HuH-7.5 (cell line): Measurements from ENCODE around the gene LYST.
"Not testable (repeated sequence)": the region's sequence is repeated elsewhere in the genome, so short reads cannot be mapped to it uniquely, and the experiment has no call there.

Experiments used
- DNase-seq: peaks from one replicate; pipeline ENCODE4 v3.0.0; 2011; ENCODE audit warnings: low spot score

The LYST gene

GRCh38 chr1:235652364-235652763 is 214.3 kb downstream of the LYST start:
- no peak for DNase-seq

- DNase-seq = no peak
Observed at GRCh38 chr1:235651170-235651806, 215.4 kb downstream of the LYST start.

GRCh38 chr1:235650341-235651169 is 216.2 kb downstream of the LYST start:
- DNase-seq = peak; percentile 84

GRCh38 chr1:235649368-235650163 is 217.1 kb downstream of the LYST start, which contains the start of gene GNG4:
Gene GNG4, minus strand, starts transcription at chr1:235649784. Its CDS starts 65,946 bp downstream, at chr1:235583838.
- peak; percentile 73 for DNase-seq

- peak; percentile 70 for DNase-seq
Observed at GRCh38 chr1:235648954-235649367, 217.7 kb downstream of the LYST start.

- no peak for DNase-seq
Observed at GRCh38 chr1:235648407-235648907, 218.2 kb downstream of the LYST start.

DNA sequence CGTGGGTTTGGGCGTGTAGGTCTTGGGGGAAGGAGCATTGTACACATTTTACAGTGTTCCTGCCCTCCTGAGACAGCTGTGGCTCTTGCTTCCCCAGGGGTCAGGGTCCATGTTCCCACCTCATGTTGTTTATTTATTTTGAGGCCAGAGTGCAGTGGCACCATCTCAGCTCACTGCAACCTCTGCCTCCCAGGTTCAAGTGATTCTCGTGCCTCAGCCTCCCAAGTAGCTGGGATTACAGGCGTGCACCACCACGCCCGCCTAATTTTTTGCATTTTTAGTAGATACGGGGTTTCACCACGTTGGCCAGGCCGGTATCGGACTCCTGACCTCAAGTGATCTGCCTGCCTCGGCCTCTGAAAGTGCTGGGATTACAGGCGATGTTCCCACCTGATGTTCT is 219.2 kb downstream of the LYST start:
- peak; percentile 55 for DNase-seq

GRCh38 chr1:235646463-235646862 is 220.2 kb downstream of the LYST start:
- DNase-seq = no peak

DNA sequence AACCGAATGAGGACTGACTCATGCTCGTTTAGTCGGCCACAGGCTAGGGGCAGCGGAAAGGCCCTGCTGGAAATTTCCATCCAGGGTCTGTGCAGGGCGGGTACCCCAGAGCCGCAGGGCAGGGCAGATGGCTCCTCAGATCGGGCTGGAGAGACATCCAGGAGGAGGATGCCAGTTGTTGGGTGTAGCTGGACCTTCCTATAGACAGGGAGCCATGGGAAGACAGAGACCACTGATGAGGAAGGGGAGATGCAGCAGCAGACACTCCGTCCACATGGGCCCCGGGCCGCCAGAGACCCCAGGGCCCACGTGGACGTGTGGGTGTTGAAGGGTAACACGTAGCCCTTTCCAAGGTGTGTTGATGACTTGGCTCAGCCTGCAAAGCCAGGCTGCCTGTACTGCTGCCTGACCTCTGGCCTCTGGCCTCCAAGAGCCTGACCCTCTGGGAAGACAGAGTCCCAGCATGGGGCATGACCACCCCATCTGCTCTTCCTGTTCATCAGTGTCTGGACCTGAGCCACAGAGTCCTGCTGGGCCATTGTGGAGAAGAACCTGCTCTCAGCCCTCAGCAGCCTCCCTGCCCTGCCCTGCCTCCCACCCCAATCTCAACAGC is 221.9 kb downstream of the LYST start:
- no peak for DNase-seq

DNA sequence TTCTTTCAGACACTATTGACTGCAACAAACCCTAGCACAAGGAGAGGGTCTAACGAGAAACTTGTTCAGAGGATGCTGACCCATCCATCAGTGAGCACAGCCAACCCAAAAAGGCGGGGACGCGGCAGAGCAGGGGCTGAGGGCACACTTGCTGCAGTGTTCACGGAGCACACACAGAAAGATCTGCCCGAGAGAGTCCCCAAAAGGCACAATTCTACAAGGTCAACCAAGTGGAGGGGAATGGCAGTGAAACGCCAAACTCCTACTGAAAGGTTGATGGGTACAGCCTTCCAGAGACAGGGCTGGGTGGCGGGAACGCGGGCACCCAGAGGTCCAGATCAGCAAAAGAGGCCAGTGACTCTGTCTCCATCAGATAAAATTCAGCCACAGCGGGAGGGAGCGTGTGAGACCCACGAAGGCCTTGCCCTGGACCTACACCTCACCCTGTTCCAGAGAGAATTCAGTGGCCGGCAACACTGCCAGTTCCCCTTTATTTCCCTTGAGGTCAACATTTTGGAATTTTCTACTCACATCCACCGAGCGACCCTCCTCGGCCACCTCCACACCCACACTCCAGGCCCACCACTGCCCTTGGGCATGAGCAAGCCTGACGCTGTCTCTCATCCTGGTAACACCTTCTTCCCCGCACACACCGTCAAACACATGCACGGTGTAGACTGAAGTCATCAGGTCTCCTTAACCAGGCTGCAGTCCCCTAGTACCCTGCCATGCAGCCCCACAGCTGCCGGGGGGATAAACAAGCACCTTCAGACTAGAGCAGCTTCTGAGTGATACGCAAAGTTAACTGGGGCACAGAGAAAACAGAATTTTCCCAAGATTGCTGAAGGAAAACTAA is 222.6 kb downstream of the LYST start:
- no peak for DNase-seq

- no peak for DNase-seq
Observed at GRCh38 chr1:235642943-235643371, 223.7 kb downstream of the LYST start.

DNA sequence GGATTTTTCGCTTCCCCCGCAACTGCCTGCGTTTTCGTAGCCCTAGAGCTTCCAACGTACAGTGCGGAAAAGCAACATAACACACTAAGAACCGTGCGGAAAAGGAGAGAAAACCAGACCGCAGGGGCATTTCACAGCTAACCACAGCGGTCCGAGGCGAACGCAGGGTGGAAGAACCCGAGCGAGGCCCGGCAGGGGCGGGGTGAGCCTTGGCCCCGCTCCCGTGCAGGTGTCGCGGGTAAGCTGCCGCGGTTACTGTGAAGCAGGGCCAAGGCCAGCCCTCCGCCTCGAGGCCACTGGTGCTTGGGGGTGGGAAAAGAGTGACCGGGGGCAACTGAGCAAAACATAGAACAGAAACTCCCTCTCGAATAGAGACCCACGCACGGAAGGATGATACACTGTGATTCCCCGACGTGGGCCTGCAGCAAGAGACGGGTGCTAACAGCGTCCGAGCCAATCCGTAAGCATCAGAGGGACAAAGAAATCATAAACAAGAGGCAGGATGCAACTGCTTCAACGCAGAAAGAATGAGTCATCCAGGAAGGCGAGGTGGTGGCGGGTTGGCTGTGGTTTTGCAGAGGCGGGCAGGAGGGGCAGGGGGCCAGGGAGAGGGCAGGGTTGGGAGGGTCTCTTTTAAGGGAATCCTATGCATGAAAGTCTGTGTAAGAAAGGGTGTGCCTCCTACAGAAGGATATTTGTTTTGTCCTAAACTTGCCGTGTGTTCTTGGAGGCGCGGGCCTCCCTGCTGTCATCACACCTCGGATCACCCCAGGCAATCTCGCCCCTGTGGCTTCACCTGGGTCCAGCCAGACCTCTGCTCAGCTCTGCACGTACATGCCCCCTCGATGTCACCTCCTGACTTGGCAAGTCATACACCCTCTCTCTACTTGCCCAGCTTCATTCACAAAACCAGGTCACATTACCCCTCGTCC is 224.4 kb downstream of the LYST start:
- DNase-seq = no peak

GRCh38 chr1:235640580-235640979 is 226.1 kb downstream of the LYST start:
- no peak for DNase-seq

GRCh38 chr1:235639226-235640205 is 227.2 kb downstream of the LYST start:
- DNase-seq = no peak

- DNase-seq = not testable (repeated sequence)
Observed at GRCh38 chr1:235638612-235639011, 228.1 kb downstream of the LYST start.

DNA sequence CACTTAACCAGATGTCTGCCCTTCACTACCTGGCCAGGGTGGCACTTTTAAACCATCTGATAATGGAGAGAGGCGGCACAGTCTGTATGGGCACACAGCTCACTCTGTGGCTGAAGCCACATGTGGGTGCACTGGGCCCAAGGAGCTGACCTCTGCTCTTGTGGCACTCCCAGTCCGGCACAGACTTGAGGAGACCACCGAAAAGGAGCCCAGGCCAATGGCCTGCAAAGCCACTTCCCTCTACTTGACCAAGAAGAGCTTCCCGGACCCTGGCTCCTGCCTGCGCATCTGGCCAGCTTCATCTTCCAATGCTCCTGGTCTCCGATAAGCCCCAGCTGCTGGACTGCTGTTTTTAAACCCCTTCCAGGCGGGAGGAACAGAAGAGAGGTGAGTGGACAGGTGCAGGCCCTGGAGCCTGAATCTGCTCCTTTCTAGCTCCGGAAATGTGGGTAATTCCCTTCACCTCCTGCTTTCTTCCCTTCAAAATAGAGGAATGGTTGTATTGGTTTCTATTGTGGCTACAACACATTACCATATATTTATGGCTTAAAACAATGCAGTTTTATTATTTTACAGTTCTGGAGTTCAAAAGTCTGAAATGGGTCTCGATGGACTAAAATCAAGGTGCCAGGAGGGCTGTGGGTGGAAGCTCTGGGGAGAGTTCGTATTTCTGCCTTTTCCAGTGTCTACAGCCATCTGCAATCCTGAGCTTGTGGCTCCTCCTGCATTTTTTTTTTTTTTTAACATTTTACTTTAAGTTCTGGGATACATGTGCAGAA is 228.8 kb downstream of the LYST start:
- DNase-seq = no peak

GRCh38 chr1:235635938-235636662 is 230.6 kb downstream of the LYST start:
- no peak for DNase-seq
